Activated CD4-positive, CD25-positive, alpha-beta regulatory T cell treated with anti-CD3 and anti-CD28 coated beads, Interleukin-2, amount 50 U/mL, for 72 hours (primary cell): ENCODE results near the gene STXBP4.

Experiments
- DNase-seq: peaks from one replicate; pipeline ENCODE4 v3.0.0; 2021

The STXBP4 gene, protein sequence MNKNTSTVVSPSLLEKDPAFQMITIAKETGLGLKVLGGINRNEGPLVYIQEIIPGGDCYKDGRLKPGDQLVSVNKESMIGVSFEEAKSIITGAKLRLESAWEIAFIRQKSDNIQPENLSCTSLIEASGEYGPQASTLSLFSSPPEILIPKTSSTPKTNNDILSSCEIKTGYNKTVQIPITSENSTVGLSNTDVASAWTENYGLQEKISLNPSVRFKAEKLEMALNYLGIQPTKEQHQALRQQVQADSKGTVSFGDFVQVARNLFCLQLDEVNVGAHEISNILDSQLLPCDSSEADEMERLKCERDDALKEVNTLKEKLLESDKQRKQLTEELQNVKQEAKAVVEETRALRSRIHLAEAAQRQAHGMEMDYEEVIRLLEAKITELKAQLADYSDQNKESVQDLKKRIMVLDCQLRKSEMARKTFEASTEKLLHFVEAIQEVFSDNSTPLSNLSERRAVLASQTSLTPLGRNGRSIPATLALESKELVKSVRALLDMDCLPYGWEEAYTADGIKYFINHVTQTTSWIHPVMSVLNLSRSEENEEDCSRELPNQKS

DNA sequence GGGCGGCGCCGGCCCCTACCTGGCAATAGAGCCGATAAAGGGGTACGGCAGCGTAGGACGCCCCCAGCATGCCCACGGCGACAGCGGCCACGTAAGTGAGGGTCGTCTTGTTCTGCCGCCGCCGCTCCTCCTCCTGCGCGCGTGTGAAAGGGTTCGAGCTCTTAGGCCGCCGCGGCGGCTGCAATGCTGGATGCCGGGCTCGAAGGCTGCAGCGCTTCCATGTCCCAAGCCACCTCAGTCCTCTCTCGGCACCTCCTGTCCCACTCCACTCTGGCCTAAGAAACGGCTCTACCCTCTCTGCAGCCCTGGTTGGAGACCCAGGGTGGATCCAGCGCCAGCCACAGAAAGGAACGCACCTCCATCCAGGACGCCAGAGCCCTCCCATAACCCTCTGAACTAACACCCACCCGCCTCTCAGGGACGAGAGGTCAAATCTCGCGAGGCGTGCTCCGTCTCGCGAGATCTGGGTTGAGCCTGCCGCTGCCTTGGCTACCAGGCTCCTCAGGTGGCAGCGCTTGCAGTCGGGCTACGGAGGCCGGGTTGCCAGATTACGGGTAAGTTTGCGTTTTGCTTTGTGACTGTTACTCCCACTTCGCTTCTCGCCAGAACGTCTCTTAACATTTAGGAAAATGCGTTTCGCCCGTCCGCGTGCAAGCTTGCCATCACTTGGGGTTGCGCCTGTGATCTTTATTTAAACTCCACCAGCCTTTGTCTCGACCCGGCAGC is at the start of gene STXBP4, which contains the start of gene COX11:
TSS of gene STXBP4 (plus strand) at position 504 of the 726 bp plus-strand sequence. CDS start 17,455 bp downstream, outside the sequence.
TSS of gene COX11 (minus strand) at position 393 of the 726 bp plus-strand sequence. CDS start at position 385, 8 bp downstream.
- peak; percentile 90 for DNase-seq

DNA sequence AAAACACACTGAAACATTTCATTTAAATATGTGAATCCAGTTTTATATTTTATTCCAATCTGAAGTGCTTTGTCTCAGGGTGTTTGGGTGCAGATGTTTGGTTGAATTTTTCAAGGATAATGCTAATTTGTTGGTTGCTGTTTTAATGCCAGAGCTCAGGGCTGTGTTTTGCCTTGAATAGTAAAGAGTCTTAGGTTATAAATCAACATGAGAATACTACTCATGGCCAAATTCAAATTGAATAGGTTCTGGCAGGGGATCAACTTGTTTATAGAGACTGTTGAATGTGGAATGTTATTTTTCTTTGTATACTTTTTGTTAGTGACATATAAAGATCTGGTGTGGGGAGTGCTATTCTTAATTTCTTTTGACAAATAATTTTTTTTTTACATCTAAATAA is 49.1 kb upstream of the STXBP4 start:
- DNase-seq = no peak

DNA sequence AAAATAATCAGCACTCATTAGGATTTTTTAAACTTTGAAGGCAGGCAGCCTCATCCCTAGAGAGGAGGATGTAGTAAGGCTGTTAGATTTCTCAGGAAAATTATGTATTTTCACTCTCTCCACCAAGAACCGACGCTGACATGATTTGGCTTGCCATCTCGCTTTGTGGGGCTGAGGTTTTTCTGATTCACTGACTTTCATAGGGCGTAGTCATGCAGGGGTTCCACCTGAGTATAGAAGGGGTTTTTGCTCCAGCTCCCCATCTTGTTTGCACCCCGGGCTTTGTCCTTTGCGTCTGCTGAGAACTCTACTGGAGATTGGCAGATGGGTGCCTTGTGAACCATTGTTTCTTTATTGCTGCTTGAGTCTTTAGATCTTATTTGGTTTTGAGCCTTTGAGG is 47.7 kb upstream of the STXBP4 start:
- no peak for DNase-seq

DNA sequence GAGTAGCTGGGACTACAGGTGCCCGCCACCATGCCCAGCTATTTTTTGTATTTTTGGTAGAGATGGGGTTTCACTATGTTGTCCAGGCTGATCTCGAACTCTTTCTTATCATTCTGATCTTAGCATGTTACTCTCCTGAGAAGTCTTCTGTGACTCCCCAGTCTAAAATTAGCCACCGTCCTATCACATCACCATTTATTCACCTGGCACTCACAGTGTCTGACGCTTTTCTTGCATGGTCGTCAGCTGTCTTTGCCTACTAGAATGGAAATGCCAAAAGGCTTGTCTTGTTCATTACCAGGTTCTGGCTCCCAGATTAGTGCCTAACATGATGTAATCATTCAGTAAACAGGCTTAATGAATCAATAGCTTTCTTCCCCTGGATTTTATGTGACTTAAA is 44.2 kb upstream of the STXBP4 start:
- no peak for DNase-seq

DNA sequence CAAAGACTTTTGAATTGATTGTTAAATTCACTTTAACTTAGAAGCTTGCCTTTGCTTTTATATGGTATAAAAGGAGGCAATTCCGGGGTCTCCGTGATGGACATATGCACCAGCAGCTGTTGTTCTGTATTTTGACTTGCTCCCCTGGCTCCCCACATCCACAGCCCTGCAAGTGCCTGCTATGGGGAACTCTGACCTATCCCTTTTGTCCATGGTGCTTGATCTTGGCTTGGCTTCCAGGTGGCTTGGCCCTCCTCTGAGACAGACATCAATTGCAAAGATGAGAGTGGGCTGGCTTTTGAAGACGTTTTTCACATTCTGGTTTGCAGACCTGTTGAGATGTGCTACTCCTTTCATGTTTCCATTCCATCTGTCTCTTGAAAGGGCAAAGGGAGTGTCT is 41.0 kb upstream of the STXBP4 start:
- DNase-seq = no peak

DNA sequence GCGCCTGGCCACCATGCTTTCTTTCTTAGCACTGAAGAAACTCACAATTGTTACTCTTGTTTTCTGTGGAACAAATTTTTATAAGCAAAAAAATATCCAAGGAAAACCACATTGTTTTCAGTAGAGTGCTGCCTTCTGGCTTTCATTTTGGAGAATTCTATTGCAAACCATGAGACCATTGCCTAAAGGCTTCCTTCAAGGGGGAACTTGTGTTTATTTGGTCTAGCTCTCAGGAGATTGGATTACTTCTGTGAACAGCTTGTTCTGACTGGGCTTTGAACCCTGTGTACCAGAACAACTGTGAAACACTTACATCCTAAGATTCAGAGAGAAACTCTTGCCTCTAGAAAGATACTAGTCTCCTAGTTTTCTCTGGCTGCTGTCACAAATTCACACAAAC is 35.9 kb upstream of the STXBP4 start:
- DNase-seq = no peak

DNA sequence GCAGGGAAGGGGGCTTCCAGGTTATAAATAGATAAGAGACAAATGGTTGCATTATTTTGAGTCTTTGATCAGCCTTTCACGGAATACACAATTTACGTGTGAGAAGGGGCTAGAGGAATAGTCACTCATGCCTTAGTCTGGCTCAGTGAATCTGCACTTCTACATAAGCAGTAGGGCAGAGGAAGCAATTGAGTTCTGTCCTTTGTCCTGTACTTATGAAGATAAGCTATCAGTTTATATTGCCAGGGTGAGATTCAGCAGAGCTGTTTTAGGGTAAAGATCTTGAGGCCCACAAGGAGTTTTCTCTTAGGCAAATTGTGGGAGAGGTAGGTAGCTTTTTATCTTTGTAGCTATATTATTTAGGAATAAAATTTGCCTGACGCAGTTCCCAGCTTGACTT is 34.6 kb upstream of the STXBP4 start:
- DNase-seq = no peak

DNA sequence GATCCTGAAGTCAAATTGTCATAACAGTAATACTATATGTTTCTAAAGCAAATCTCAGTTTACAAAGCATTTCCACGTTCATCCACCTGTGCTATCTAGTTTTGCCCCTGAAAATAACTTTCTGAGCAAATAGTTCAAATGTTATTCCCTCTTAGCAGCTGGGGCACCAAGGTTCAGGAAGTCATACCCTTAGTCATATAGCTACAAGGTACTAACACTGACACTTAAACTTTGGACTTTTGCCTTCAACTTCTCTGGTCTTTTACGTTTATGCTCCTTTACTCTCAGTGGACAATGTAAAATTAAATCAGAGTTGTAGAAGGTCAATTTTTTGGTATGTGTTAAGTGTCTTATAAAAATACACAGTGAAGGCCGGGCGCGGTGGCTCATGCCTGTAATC is 33.1 kb upstream of the STXBP4 start:
- DNase-seq = no peak

DNA sequence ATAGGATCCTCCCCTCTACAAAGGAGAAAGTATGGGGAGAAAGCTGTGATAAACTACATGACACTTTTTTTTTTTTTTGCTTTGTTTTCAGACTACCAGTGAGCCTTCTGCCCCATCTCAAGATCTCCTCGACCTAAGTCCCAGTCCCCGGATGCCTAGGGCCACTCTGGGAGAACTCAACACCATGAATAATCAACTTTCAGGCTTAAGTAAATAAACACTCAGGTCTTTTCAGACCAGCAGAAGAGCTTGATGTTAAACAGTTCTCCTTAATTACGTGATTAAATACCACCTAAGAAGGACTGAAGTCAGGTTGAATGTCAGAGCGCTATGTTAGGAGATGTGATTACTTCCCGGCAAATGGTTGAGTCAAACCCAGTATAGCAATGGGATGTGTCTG is 31.5 kb upstream of the STXBP4 start:
- no peak for DNase-seq

DNA sequence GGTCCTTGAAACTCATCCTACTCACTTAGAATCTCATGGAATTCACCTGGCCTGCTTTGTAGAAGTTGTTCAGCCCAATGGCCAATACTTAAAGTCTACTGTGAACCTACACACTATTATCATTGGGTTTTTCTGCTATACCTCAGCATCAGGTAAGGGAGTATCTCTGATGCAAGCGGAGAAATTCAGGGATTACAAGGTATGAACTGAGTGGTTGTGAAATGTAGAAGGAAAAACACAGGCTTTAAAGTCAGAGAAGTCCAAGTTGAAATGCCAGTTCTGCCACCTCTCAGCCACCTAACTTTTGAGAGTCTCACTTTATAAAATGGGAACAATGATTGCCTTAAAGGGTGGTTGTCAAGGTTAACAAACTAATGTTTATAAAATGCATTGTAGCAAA is 31.1 kb upstream of the STXBP4 start:
- no peak for DNase-seq

DNA sequence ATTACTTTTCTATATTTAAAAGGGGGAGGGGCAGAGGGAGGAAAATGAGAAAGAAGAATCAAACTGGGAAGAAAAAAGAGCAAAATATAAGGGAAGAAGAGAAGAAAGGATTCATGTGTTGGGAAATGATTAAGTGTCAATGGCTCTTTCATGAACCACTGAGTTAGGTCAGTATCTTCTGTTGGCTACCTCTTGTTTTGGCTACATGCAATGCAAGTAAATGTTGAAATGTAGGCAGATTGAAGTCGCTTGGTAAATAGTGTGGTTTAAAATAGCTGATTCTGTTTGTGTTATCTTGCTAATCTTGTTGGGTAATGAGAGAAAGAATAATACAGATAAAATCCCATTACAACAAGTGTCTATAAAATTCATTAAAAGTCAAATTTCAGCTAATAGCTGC is 27.3 kb upstream of the STXBP4 start:
- DNase-seq = no peak

DNA sequence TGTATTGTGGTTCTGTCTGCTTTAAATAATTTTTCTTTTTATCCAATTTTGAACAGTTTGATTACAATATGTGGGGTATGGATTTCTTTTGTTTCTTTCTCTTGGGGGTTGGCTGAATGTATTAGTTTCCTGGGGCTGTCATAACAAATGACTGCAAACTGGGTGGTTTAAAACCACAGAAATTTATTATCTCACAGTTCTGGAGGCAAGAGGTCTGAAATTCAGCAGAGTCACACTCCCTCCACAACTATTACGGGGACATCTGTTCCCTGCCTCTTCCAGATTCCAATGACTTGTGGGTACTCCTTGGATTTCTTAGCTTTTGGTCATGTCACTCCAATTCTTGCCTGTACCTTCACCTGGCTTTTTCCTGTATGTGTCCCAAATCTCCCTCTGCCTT is 23.8 kb upstream of the STXBP4 start:
- no peak for DNase-seq

DNA sequence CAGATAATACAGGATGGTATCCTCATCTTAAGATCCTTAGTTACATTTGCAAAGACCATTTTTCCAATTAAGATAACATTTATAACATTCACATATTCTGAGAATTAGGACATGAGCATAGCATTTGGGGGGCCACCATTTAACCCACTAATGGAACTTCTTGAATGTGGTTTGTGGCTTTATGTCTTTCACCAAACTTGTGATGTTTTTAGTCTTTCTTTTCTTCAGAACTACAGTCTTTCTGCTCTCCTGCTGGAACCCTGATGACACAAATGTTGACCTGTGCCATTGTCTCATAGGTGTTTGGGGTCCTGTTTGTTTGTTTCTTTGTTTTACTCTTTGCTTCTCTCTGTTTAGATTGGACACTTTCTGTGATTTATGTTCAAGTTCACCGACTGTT is 23.3 kb upstream of the STXBP4 start:
- DNase-seq = no peak

DNA sequence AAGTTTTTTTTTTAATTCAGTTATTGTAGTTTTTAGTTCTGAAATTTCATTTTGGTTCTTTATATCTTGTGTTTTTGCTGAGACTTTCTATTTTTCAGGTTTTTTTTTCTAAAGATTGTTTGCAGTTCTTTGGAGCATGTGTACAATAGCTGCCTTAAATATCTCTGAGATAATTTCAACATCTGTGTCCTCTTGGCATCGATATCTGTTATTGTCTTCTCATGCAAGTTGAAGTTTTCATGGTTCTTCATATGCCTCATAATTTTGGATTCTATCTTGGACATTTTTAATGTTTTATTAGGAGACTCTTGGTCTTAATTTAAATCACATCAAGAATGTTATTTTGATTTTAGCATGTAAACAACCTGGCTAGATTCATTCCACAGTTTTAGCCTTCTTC is 22.9 kb upstream of the STXBP4 start:
- no peak for DNase-seq

DNA sequence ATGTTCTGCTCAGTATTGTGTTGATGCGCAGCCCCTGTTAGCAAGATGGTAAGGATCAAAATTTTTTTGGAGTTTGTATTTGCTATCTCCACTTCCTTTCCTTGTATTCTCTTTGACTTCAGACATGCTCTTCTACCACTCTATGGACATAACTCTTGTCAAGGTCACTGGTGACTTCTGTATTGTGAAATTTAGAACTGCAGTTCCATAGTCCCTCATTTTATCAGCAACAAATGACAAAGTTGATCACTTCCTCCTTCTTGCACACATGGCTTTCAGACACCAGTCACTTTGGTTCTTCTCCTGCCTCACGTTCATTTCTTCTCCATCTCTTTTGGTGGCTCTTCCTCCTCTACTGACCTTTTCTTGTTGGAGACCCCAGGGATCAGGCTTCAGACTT is 21.2 kb upstream of the STXBP4 start:
- no peak for DNase-seq

DNA sequence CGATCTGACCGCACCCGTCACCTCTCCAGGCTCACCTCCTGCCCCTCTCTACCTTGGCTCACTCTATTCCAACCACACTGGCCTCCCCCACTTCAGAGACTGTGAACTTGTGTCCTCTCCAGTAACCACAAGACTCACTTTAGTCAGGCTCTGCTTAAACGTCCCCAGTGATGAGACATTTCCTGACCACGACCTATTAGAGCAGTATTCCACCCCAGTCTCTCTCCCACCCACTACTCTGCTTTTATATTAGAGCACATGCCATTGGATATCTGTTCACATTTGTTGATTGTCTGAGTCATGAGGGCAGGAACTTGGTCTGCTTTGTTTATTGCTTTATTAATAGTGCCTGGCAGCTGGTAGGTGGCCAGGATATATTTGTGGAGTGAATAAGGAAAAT is 20.2 kb upstream of the STXBP4 start:
- no peak for DNase-seq

DNA sequence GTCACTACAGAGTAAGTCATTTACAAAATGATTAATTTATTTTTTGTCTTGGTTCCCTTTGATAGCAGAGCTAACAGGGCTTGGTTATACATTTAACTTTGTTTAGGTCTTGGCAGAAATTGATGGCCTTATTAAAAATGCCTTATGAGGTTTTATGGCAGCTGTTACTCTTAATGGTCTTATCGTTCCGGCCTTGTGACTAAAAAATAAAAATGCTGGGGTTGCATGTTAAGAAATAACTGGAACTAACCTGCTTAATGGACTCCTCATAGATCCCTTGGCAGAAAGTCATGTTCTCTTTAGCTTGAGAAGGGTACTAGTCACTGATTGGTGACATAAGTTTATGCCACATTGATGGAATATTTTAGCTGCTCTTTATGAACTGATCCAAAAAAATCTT is 18.4 kb upstream of the STXBP4 start:
- no peak for DNase-seq

DNA sequence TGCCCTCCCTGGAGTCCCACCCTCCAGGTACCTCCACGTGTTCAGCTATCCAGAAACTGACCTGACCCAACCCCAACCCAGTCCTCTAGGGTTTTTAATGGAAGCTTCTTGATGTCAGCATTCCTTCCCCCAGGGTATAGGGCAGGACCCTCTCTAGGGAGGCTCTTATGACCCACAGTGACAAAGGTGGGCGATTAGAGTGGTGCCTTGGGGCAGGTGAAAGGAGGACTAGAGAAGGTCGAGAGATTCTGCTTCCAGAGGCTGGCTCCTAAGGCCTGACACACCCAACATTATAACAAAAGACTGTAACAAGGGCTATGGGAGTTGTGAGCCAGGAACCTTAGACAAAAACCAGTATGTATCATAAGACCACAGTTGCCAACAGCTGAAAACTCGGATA is 17.3 kb upstream of the STXBP4 start:
- DNase-seq = no peak

DNA sequence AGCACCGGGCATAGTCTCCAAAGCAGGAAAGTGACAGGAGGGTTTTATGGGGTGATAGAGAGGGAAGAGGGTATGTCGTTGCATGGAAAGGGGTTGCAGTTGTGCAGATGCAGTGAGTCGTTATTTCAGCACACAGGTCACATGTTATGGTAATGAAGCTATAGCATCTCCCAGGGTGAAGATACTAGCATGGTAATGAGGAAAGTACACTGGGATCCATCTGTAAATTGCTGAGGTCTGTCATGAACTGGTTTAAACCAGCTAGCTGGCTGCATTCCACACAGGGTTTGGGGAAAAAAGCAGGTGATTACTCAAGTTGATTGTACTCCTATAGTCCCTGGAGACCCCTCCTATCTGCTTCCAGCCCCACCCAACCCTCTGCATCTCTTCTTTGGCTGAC is 11.8 kb upstream of the STXBP4 start:
- DNase-seq = no peak

DNA sequence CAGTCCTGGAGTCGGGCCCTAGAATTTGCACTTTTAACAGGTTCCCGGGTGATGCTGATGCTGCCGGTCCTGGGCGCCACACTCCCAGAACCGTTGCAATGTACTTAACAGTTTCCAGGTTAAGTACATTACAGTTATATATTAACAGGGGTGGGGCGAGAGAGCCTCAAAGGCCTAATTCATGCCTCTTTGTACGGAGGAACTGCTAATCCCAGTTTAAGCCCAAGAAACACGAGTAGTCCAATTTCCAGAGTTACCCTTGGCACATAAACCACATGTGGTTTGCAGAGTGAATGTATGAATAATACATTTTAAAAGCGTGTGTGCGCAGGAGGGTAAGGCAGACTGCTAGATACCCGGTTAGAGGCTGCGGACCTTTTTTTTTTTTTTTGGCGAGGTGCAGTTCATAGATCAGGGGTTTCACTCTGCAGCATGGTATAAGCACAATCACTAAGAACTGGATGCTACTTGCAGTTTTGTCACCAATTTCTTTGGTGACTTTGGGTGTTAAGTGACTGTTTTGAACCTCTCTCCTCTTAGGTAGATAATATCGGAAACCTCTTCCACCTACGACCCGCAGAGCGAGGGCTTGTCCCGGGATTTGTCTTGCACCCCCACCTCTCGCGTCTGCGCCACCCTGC is 824 bp upstream of the STXBP4 start:
- no peak for DNase-seq

DNA sequence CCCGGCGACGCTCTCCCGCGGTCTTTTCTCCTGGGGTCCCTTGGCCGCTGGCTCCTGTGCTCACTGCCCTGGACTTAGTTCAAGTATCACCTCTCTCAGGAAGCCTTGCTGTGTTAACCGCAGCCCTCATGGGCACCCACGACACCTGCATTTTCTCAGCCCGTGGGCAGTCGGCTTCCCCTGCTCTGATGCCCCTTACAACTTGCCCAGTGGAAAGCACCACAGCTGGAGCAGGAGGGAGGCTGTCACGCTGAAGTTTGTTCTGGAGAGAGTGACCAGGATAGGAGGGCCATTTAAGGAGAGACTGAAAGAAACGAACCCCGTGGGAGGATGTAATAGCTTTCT is 395 bp downstream of the STXBP4 start:
- DNase-seq = no peak

DNA sequence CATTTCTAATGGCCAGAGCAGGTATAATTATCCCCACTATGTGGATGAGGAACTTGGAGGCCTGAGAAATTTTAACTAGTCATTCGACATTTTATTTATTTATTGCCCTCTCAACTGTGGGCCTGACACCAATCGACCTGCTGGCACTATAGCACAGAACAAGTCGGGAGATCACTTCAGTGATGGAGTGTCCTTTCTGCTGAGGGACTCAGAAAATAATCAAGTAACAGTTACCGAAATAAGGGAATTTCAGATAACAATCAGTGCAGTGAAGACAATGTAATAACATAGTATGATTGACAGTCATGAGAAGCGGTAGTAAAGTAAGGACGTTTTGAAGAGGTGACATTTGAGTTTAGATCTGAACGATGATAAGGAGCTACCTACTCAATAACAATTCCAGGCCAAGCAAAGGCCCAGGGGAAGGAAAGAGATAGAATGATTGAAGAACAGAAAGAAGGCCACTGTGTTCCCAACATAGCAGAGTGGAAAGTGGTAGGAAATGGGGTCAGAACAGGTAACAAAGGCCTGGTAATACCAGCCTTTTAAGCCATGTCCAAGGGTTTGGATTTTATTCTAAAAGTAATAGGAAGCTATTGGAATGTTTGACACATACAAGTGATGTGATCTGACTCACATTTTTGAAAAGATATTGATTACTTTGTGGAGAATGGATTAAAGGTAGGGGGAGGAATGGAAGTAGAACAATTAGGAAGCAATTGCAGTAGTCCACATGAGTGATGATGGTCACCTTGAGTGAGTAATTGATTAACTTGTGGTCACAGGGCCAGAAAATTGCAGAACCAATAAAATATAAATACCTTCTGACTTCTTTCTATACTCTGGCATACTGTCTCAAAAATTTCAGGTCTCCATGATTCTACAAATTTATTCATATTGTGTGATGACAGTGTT is 1.4 kb downstream of the STXBP4 start:
- DNase-seq = no peak

DNA sequence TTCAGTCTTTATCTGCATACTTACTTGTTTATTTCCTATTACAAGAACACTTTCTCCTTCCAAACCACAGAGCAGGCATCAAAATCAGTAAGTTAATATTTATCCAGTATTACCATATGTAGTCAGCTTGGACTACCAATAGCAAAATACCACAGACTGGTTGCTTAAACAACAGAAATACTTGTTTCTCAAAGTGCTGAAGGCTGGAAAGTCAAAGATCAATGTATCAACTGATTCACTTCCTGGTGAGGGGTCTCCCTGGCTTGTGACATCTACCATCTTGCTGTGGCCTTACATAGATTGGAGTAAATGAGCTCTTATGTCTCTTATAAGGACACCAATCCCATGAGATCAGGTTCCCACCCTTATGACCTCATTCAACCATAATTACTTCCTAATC is 2.6 kb downstream of the STXBP4 start:
- DNase-seq = no peak
